ENCODE measurements around the gene COPE. TPM values are rescaled to one million over a fixed set of nuclear protein-coding genes. Genes with fewer than 3 reads are reported as not detected.

The COPE gene
- polyA plus RNA-seq, 1 donor from 2014 or later = 397 TPM

DNA sequence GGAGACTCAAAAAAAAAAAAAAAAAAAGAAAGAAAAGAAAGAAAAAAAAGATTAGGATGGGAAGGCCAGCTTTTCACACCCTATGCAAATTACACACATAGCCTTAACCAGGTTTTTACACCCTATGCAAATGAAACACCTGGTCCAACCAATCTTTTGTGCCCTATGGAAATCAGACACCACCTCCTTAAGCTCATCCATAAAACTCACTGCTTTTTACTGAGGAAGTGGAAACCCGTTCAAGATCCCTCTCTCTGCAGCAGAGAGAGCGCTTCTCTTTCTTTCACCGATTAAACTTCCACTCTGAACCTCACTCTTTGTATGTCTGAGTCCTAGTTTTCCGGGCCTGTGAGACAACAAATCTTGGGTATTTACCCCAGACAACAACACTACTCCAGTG, 47.1 kb upstream of the COPE start:
- Histone ChIP-seq H3F3A (ENCODE audit: insufficient read depth, low read length, poor library complexity, severe bottlenecking) (no peaks in the 10 kb centered on the region), H3K4me2 (ENCODE audit: low read length) (no peak overlapping the region), H3K4me3 (ENCODE audit: low read length) (no peak overlapping the region), H3K27ac (ENCODE audit: low read length) (no peak overlapping the region), H3K9ac (ENCODE audit: low read length) (no peak overlapping the region), H3K9me3 (ENCODE audit: low read length) (no peaks in the 10 kb centered on the region), H3K36me3 (ENCODE audit: insufficient read depth, low read length) (no peaks in the 10 kb centered on the region), H3K9me2 (ENCODE audit: insufficient read depth, low read length) (no peaks in the 10 kb centered on the region), H3K27me3 (ENCODE audit: insufficient read depth, low read depth, low read length) (no peaks in the 10 kb centered on the region), H2AFZ (ENCODE audit: low read depth, low read length) (no peak overlapping the region), H4K20me1 (ENCODE audit: insufficient read depth) (no peaks in the 10 kb centered on the region), H3K79me2 (replicated peaks; ENCODE audit: insufficient read depth, low read length) (no peaks in the 10 kb centered on the region)
- TF ChIP-seq POLR2AphosphoS5 (IDR thresholded peaks at IDR 0.05) = no peak
- TF ChIP-seq TAF1 (IDR thresholded peaks at IDR 0.05; ENCODE audit: low read depth) = no peak
- no peak for TF ChIP-seq REST (IDR thresholded peaks at IDR 0.05; ENCODE audit: borderline replicate concordance)
- TF ChIP-seq EP300 (conservative IDR thresholded peaks at IDR 0.05; ENCODE audit: poor library complexity, severe bottlenecking) = no peak
- TF ChIP-seq EZH2 (IDR thresholded peaks at IDR 0.05; ENCODE audit: borderline replicate concordance, insufficient read depth, low read length, poor library complexity, severe bottlenecking) = no peak
- no peak for TF ChIP-seq MXI1 (conservative IDR thresholded peaks at IDR 0.05; ENCODE audit: poor library complexity, severe bottlenecking)
- TF ChIP-seq SMC3 (conservative IDR thresholded peaks at IDR 0.05; ENCODE audit: poor library complexity) = no peak
- TF ChIP-seq CTCF (IDR thresholded peaks at IDR 0.05; ENCODE audit: poor library complexity, severe bottlenecking) = no peak
- TF ChIP-seq RAD21 (conservative IDR thresholded peaks at IDR 0.05) = no peak

DNA sequence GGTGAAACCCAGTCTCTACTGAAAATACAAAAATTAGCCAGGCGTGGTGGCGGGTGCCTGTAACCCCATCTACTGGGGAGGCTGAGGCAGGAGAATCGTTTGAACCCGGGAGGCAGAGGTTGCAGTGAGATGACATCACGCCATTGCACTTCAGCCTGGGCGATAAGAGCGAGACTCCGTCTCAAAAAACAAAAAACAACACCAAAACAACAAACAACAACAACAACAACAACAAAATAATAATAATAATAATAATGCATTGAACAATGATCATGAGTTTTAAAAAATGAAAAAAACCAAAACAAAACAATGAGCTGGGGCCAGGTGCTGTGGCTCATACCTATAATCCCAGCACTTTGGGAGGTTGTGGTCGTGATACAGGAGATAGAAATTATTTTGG, 44.9 kb upstream of the COPE start:
- no peak overlapping the region for H2AFZ ChIP-seq (ENCODE audit: low read depth, low read length)
- H3K27me3 ChIP-seq (ENCODE audit: insufficient read depth, low read depth, low read length) = no peaks in the 10 kb centered on the region
- H3F3A ChIP-seq (ENCODE audit: insufficient read depth, low read length, poor library complexity, severe bottlenecking) = no peaks in the 10 kb centered on the region
- no peaks in the 10 kb centered on the region for H3K79me2 ChIP-seq (replicated peaks; ENCODE audit: insufficient read depth, low read length)
- no peaks in the 10 kb centered on the region for H3K36me3 ChIP-seq (ENCODE audit: insufficient read depth, low read length)
- H3K4me2 ChIP-seq (ENCODE audit: low read length) = no peak overlapping the region
- H3K9me3 ChIP-seq (ENCODE audit: low read length) = no peaks in the 10 kb centered on the region
- TF ChIP-seq SMC3 (conservative IDR thresholded peaks at IDR 0.05; ENCODE audit: poor library complexity) (no peak), EP300 (conservative IDR thresholded peaks at IDR 0.05; ENCODE audit: poor library complexity, severe bottlenecking) (no peak), POLR2AphosphoS5 (IDR thresholded peaks at IDR 0.05) (no peak), REST (IDR thresholded peaks at IDR 0.05; ENCODE audit: borderline replicate concordance) (no peak), TAF1 (IDR thresholded peaks at IDR 0.05; ENCODE audit: low read depth) (no peak), RAD21 (conservative IDR thresholded peaks at IDR 0.05) (no peak), MXI1 (conservative IDR thresholded peaks at IDR 0.05; ENCODE audit: poor library complexity, severe bottlenecking) (no peak), EZH2 (IDR thresholded peaks at IDR 0.05; ENCODE audit: borderline replicate concordance, insufficient read depth, low read length, poor library complexity, severe bottlenecking) (no peak), CTCF (IDR thresholded peaks at IDR 0.05; ENCODE audit: poor library complexity, severe bottlenecking) (no peak)
- no peak overlapping the region for H3K4me3 ChIP-seq (ENCODE audit: low read length)
- H4K20me1 ChIP-seq (ENCODE audit: insufficient read depth) = no peaks in the 10 kb centered on the region
- H3K9me2 ChIP-seq (ENCODE audit: insufficient read depth, low read length) = no peaks in the 10 kb centered on the region
- H3K9ac ChIP-seq (ENCODE audit: low read length) = no peak overlapping the region
- no peak overlapping the region for H3K27ac ChIP-seq (ENCODE audit: low read length)
